Fibroblast of villous mesenchyme (primary cell): Measurements from ENCODE around the gene CD109. TPM values are rescaled to one million over a fixed set of nuclear protein-coding genes. Genes with fewer than 3 reads are reported as not detected.
"Not testable (repeated sequence)": the region's sequence is repeated elsewhere in the genome, so short reads cannot be mapped to it uniquely, and the experiment has no call there.

Experiments used
- DNase-seq: peaks from one replicate; pipeline ENCODE4 v3.0.0-alpha.2; 2010; ENCODE audit warnings: low read depth
- H3K4me3 ChIP-seq: 2 replicates; pipeline ENCODE4 v1.5.1; 2011; ENCODE audit warnings: low read depth, mild to moderate bottlenecking, low read length
- CTCF ChIP-seq: IDR thresholded peaks from 2 replicates; pipeline ENCODE4 v1.5.1; 2012; ENCODE audit warnings: low read depth, mild to moderate bottlenecking, low read length; ENCODE audit not compliant: insufficient read depth
- total RNA-seq: library from RNA; depleted of rRNA; stranded (reverse); fragments of >200 nt; gene quantifications from 2 replicates; pipeline ENCODE4 v1.2.3, GENCODE V29; 2012

CD109 gene
- total RNA-seq, 1 donor, result 27.2 TPM

- H3K4me3 ChIP-seq, result no peak overlapping the region
- TF ChIP-seq CTCF, result no peak
- DNase-seq, result no peak
Observed at GRCh38 chr6:73800997-73801396, 105.0 kb downstream of the CD109 start.

GRCh38 chr6:73801652-73802268 is 105.8 kb downstream of the CD109 start:
- no peak overlapping the region for H3K4me3 ChIP-seq
- DNase-seq, result peak; percentile 27
- no peak for TF ChIP-seq CTCF

- no peak for TF ChIP-seq CTCF
- peak; percentile 30 for DNase-seq
- H3K4me3 ChIP-seq, result no peak overlapping the region
Observed at GRCh38 chr6:73802366-73802765, 106.4 kb downstream of the CD109 start.

- DNase-seq, result peak; percentile 97
- no peak overlapping the region for H3K4me3 ChIP-seq
- peak; percentile 53 for TF ChIP-seq CTCF
Observed at GRCh38 chr6:73803562-73804241, 107.7 kb downstream of the CD109 start.

GRCh38 chr6:73805221-73805620 is 109.2 kb downstream of the CD109 start:
- not testable (repeated sequence) for DNase-seq, H3K4me3 ChIP-seq

- H3K4me3 ChIP-seq, DNase-seq: not testable (repeated sequence)
Observed at GRCh38 chr6:73805982-73806381, 110.0 kb downstream of the CD109 start.

- H3K4me3 ChIP-seq, result no peak overlapping the region
- DNase-seq, result no peak
- no peak for TF ChIP-seq CTCF
Observed at GRCh38 chr6:73811706-73812105, 115.7 kb downstream of the CD109 start.

GRCh38 chr6:73817253-73817652 is 121.2 kb downstream of the CD109 start:
- H3K4me3 ChIP-seq, result no peak overlapping the region
- no peak for TF ChIP-seq CTCF
- no peak for DNase-seq
